Left ventricle myocardium inferior (tissue), 1 donor: ENCODE data around the gene SPCS2. TPM values are rescaled to one million over a fixed set of nuclear protein-coding genes. Genes with fewer than 3 reads are reported as not detected.

Experiments used
- DNase-seq: peaks from one replicate; pipeline ENCODE4 v3.0.0-alpha.2; 2020
- H3K27ac ChIP-seq: fragments of 200-600 bp; replicated peaks from 2 replicates; pipeline ENCODE4 v1.8.0; 2021
- H3K27me3 ChIP-seq: fragments of 200-600 bp; 2 replicates; pipeline ENCODE4 v1.8.0; 2021; ENCODE audit warnings: low read depth
- H3K36me3 ChIP-seq: fragments of 200-600 bp; 2 replicates; pipeline ENCODE4 v1.8.0; 2021
- H3K4me1 ChIP-seq: fragments of 200-600 bp; 2 replicates; pipeline ENCODE4 v1.8.0; 2021
- H3K4me3 ChIP-seq: fragments of 200-600 bp; 2 replicates; pipeline ENCODE4 v1.8.0; 2021; ENCODE audit warnings: mild to moderate bottlenecking, moderate library complexity
- H3K9me3 ChIP-seq: fragments of 200-600 bp; replicated peaks from 2 replicates; pipeline ENCODE4 v1.8.0; 2021
- CTCF ChIP-seq: fragments of 200-600 bp; IDR thresholded peaks from 2 replicates; pipeline ENCODE4 v1.8.0; 2021; ENCODE audit warnings: antibody characterized with exemption, mild to moderate bottlenecking, borderline replicate concordance
- intact Hi-C: fragments of 100-400 bp; cut with micrococcal nuclease; formaldehyde crosslinking; loops from one replicate; pipeline ENCODE4 v1.11.0; 2022
- total RNA-seq: library from RNA; stranded (reverse); fragmentation: NEBNext Ultra II Directional; extraction: Animal tissue kit (Norgen Biotek cat#: 25700); gene quantifications from one replicate; pipeline ENCODE4 v1.2.1, GENCODE V29; 2021
- donor health status: DM: no; HTN: yes; CAD: no; lungs with severe emphysema.

SPCS2 gene
- total RNA-seq, 1 donor from 2014 or later = 103 TPM

- DNase-seq = no peak
- peaks cover 59% of the 10 kb centered on the region for H3K36me3 ChIP-seq
- H3K27ac ChIP-seq = no peak overlapping the region
- H3K4me3 ChIP-seq = no peak overlapping the region
- intact Hi-C loops = loop anchor here (5.0 kb wide), 1 partner anchor 100 kb away; no protein-coding TSS in a partner anchor
- H3K4me1 ChIP-seq = peaks cover 3% of the 10 kb centered on the region
- H3K9me3 ChIP-seq = no peaks in the 10 kb centered on the region
- no peaks in the 10 kb centered on the region for H3K27me3 ChIP-seq
- TF ChIP-seq CTCF = no peak
Observed at GRCh38 chr11:74932169-74932568, 16.9 kb upstream of the SPCS2 start.

- intact Hi-C loops = loop anchor here (5.0 kb wide), 1 partner anchor 100 kb away; no protein-coding TSS in a partner anchor
- Histone ChIP-seq H3K9me3 (no peaks in the 10 kb centered on the region), H3K4me1 (peaks cover 4% of the 10 kb centered on the region), H3K4me3 (no peak overlapping the region), H3K27me3 (no peaks in the 10 kb centered on the region), H3K36me3 (peaks cover 55% of the 10 kb centered on the region), H3K27ac (no peak overlapping the region)
- no peak for DNase-seq
- TF ChIP-seq CTCF = no peak
Observed at GRCh38 chr11:74932797-74933196, 16.3 kb upstream of the SPCS2 start.

- DNase-seq = no peak
- H3K4me1 ChIP-seq = peaks cover 4% of the 10 kb centered on the region
- H3K36me3 ChIP-seq = peaks cover 48% of the 10 kb centered on the region
- H3K9me3 ChIP-seq = no peaks in the 10 kb centered on the region
- intact Hi-C loops = loop anchor here (5.0 kb wide), 1 partner anchor 99 kb away; no protein-coding TSS in a partner anchor
- no peak overlapping the region for H3K4me3 ChIP-seq
- no peaks in the 10 kb centered on the region for H3K27me3 ChIP-seq
- TF ChIP-seq CTCF = no peak
- H3K27ac ChIP-seq = no peak overlapping the region
Observed at GRCh38 chr11:74933765-74934164, 15.3 kb upstream of the SPCS2 start.

GRCh38 chr11:74935285-74935684, 13.8 kb upstream of the SPCS2 start:
- peaks cover 4% of the 10 kb centered on the region for H3K4me1 ChIP-seq
- H3K27ac ChIP-seq = no peak overlapping the region
- H3K36me3 ChIP-seq = peaks cover 60% of the 10 kb centered on the region
- H3K9me3 ChIP-seq = no peaks in the 10 kb centered on the region
- DNase-seq = no peak
- no peaks in the 10 kb centered on the region for H3K27me3 ChIP-seq
- no peak overlapping the region for H3K4me3 ChIP-seq
- no peak for TF ChIP-seq CTCF
- intact Hi-C loops = no loop called here

- Histone ChIP-seq H3K9me3 (no peaks in the 10 kb centered on the region), H3K4me1 (peaks cover 4% of the 10 kb centered on the region), H3K4me3 (no peak overlapping the region), H3K27me3 (no peaks in the 10 kb centered on the region), H3K27ac (no peak overlapping the region), H3K36me3 (peaks cover 67% of the 10 kb centered on the region)
- intact Hi-C loops = no loop called here
- no peak for TF ChIP-seq CTCF
- no peak for DNase-seq
Observed at GRCh38 chr11:74936087-74936486, 13.0 kb upstream of the SPCS2 start.
